ENCODE results near the gene ATP13A3.
"Not testable (repeated sequence)": the region's sequence is repeated elsewhere in the genome, so short reads cannot be mapped to it uniquely, and the experiment has no call there.

Gene ATP13A3

DNA sequence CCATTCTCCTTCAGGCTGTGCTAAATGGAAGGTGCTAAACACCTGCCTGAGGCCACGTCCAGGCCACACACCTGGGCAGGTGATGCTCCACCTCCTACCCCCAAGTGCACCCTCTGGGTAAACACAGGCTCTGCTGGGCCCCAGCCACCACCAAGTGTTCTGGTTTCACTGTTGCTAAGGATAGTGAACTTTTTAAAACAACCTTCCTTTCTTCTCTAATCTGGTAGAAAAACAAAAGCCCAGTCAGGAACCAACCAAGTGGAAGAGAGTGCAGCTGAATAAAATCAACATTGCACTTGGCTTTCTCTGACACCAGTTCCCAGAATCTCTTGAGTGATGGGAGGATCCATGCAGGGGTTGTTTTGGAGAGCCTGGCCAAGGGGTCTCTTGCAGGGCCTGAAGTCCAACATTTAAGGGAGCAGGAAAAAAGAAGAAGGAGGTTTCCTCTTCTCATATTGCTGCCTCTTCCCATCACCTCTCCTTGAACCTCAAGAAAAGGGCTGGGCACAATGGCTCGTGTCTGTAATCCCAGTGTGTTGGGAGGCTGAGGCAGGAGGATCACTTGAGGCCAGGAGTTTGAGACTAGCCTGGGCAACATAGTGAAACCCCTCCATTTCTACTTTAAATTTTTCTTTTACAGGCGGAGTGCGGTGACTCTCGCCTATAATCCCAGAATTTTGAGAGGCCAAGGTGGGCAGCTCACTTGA lies 26.2 kb upstream of the ATP13A3 start:
- Mint-ChIP-seq H3K36me3 (ENCODE audit: insufficient read depth) (no peaks in the 10 kb centered on the region), H3K9me3 (no peaks in the 10 kb centered on the region), H3K27ac (no peak overlapping the region), H3K4me3 (no peak overlapping the region), H3K4me1 (ENCODE audit: low read depth in 2 of 2) (no peaks in the 10 kb centered on the region), H3K27me3 (peaks cover 5 to 23% of the 10 kb centered on the region in 2 donors)
- ATAC-seq (replicated peaks) (no peak), DNase-seq (no peak)

GRCh38 chr3:194508491-194509453 lies 22.0 kb upstream of the ATP13A3 start:
- no peak overlapping the region for H3K27ac Mint-ChIP-seq
- ATAC-seq (replicated peaks) (no peak), DNase-seq (no peak)
- no peaks in the 10 kb centered on the region for H3K4me1 Mint-ChIP-seq (ENCODE audit: low read depth in 2 of 2)
- no peak overlapping the region for H3K4me3 Mint-ChIP-seq
- no peaks in the 10 kb centered on the region for H3K27me3 Mint-ChIP-seq
- no peaks in the 10 kb centered on the region for H3K36me3 Mint-ChIP-seq (ENCODE audit: insufficient read depth)
- no peaks in the 10 kb centered on the region for H3K9me3 Mint-ChIP-seq

DNA sequence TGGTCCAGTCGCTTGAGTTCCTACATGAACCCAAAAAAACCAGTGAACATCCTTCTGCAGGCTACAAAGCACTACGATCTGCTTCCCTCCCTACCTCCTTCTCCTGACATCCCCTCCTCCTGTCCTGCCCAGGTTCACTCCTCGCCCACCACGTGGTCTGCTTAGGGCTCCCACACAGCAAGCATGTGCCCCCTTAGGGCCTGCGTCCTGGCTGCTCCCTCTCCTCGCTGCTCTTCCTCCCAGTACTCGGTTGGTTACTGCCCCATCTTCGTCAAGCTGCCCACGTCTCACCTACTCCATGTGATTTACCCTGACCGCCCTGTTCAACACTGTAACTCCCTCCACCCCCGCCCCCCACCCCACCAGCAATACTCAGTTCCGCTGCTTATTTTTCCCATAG lies 20.8 kb upstream of the ATP13A3 start:
- Mint-ChIP-seq H3K27ac (no peak overlapping the region), H3K36me3 (ENCODE audit: insufficient read depth) (no peaks in the 10 kb centered on the region), H3K4me3 (no peak overlapping the region), H3K4me1 (ENCODE audit: low read depth in 2 of 2) (no peaks in the 10 kb centered on the region), H3K27me3 (no peaks in the 10 kb centered on the region), H3K9me3 (no peaks in the 10 kb centered on the region)
- no peak for ATAC-seq (replicated peaks)
- no peak for DNase-seq

DNA sequence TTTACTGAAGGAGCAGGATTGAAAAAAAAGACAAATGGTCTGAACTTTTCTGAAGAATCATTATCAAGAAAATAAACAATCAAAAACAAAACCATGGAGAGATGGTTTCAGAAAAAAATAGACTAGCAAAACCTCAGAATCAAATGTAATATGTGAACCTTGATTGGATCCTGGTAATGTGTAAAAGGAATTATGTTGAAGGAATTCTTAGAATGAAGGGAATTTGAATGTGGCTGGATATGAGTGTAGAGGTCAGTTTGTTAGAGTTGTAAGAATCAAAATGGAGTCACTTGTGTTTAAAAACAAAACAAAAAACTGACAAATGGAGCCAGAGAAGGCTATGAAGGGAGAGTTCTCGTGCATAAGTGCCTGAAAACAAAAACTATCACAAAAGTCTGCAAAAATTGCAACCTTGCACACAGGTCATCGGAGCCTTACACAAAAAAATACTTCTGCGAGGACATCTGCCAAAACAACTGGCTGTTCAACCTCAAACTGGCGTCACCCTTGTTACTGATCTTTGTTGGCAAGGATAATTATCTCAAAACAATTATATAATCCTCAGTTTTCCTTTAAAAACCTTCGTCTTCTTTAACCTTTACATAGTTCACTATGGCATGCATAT lies 19.1 kb upstream of the ATP13A3 start:
- Mint-ChIP-seq H3K9me3 (no peaks in the 10 kb centered on the region), H3K4me1 (ENCODE audit: low read depth in 2 of 2) (no peaks in the 10 kb centered on the region), H3K36me3 (ENCODE audit: insufficient read depth) (no peaks in the 10 kb centered on the region), H3K27me3 (no peaks in the 10 kb centered on the region), H3K4me3 (no peak overlapping the region), H3K27ac (no peak overlapping the region)
- ATAC-seq (replicated peaks) (no peak), DNase-seq (no peak)

- no peak for DNase-seq
- Mint-ChIP-seq H3K27me3 (no peaks in the 10 kb centered on the region), H3K27ac (no peak overlapping the region), H3K4me3 (no peak overlapping the region), H3K4me1 (ENCODE audit: low read depth in 2 of 2) (no peaks in the 10 kb centered on the region), H3K9me3 (no peaks in the 10 kb centered on the region), H3K36me3 (ENCODE audit: insufficient read depth) (no peaks in the 10 kb centered on the region)
- ATAC-seq (replicated peaks) = no peak
These were observed 18.1 kb upstream of the ATP13A3 start for GRCh38 chr3:194504861-194505260.

DNA sequence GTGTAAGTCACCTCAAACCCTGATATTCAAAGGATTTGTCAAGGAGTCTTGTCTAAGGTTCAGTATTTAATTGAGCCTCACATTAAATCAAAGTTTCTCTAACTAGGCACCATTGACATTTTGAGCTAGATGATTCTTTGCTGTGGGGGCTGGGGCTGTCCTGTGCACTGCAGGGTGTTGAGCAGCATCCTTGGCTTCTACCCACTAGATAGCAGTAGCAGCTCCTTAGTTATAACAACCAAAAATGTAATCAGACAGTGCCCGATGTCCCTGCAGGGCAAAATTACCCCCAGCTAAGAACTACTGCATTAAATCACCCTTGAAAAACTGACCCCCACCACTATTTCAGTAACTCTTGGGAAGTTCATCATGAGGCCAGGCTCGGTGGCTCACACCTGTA lies 17.3 kb upstream of the ATP13A3 start:
- Mint-ChIP-seq H3K4me1 (ENCODE audit: low read depth in 2 of 2) (no peaks in the 10 kb centered on the region), H3K36me3 (ENCODE audit: insufficient read depth) (no peaks in the 10 kb centered on the region), H3K9me3 (no peaks in the 10 kb centered on the region), H3K4me3 (no peak overlapping the region), H3K27ac (no peak overlapping the region), H3K27me3 (no peaks in the 10 kb centered on the region)
- ATAC-seq (replicated peaks) (no peak), DNase-seq (no peak)

DNA sequence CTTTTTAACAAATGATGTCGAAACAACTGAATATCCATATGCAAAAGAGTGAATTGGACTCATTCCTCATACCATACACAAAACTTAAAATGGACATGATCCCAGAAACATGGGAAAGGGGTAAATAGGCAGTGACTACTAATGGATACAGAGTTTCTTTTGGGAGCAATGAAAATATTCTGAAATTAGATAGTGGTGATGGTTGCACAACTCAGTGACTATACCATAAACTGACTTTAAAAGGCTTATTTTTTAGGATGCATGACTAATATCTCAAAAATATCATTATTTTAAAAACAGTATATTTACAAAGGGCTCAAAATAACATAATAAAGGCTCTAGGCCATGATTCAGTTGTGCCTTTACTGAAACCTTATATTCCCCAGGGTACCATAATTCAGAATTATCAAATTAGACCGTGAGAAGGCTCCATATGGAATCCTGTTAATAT lies 16.3 kb upstream of the ATP13A3 start:
- DNase-seq = no peak
- ATAC-seq (replicated peaks) = no peak
- Mint-ChIP-seq H3K9me3 (no peaks in the 10 kb centered on the region), H3K4me3 (no peak overlapping the region), H3K4me1 (ENCODE audit: low read depth in 2 of 2) (no peaks in the 10 kb centered on the region), H3K27me3 (no peaks in the 10 kb centered on the region), H3K36me3 (ENCODE audit: insufficient read depth) (no peaks in the 10 kb centered on the region), H3K27ac (no peak overlapping the region)

- no peak overlapping the region for H3K27ac Mint-ChIP-seq
- DNase-seq (no peak), ATAC-seq (replicated peaks) (no peak)
- no peaks in the 10 kb centered on the region for H3K27me3 Mint-ChIP-seq
- H3K9me3 Mint-ChIP-seq = no peaks in the 10 kb centered on the region
- H3K4me1 Mint-ChIP-seq (ENCODE audit: low read depth in 2 of 2) = no peaks in the 10 kb centered on the region
- H3K4me3 Mint-ChIP-seq = no peak overlapping the region
- H3K36me3 Mint-ChIP-seq (ENCODE audit: insufficient read depth) = no peaks in the 10 kb centered on the region
These were observed 13.4 kb upstream of the ATP13A3 start for GRCh38 chr3:194500198-194500597.

- H3K9me3 Mint-ChIP-seq; ATAC-seq (replicated peaks): not testable (repeated sequence)
These were observed 12.7 kb upstream of the ATP13A3 start for GRCh38 chr3:194499516-194499915.

GRCh38 chr3:194497799-194498575 lies 11.2 kb upstream of the ATP13A3 start:
- no peak for DNase-seq
- Mint-ChIP-seq H3K4me3 (no peak overlapping the region), H3K4me1 (ENCODE audit: low read depth in 2 of 2) (no peaks in the 10 kb centered on the region), H3K27ac (no peak overlapping the region), H3K9me3 (no peaks in the 10 kb centered on the region), H3K27me3 (no peaks in the 10 kb centered on the region), H3K36me3 (ENCODE audit: insufficient read depth) (no peaks in the 10 kb centered on the region)
- no peak for ATAC-seq (replicated peaks)

More at GRCh38 chr3:194499516-194499915, 12.7 kb upstream of the ATP13A3 start:
- not testable (repeated sequence) for H3K4me1 Mint-ChIP-seq (ENCODE audit: low read depth in 2 of 2); H3K27me3 Mint-ChIP-seq; H3K27ac Mint-ChIP-seq; H3K36me3 Mint-ChIP-seq (ENCODE audit: insufficient read depth); H3K4me3 Mint-ChIP-seq; DNase-seq

GRCh38 chr3:194496217-194496919 lies 9.6 kb upstream of the ATP13A3 start:
- ATAC-seq (replicated peaks) = no peak
- Mint-ChIP-seq H3K4me3 (no peak overlapping the region), H3K27me3 (no peaks in the 10 kb centered on the region), H3K27ac (no peak overlapping the region), H3K9me3 (no peaks in the 10 kb centered on the region), H3K4me1 (ENCODE audit: low read depth in 2 of 2) (no peaks in the 10 kb centered on the region), H3K36me3 (ENCODE audit: insufficient read depth) (no peaks in the 10 kb centered on the region)
- no peak for DNase-seq

DNA sequence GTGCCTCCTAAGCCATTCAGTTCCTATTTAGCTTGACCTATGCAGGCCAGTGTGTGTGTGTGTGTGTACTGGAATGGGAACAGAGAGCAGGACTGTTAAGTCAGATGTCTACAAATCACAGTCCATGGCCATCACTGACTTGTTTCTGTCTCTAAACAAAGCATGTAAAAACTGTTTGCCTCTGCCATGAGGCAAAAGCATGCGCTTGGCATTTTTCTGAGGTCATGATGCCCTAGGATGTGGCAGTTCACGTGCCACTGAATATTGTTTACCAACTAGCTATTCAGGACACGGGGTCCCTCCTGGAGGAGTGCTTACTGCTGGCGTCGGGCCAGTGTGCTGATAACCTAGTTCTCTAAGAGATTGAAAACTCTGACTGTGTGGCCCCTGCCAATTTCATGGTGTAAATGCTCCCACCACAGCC lies 8.2 kb upstream of the ATP13A3 start:
- no peak for DNase-seq
- Mint-ChIP-seq H3K4me1 (ENCODE audit: low read depth in 2 of 2) (no peaks in the 10 kb centered on the region), H3K27ac (no peak overlapping the region)

More for the DNA sequence above, 8.2 kb upstream of the ATP13A3 start:
- H3K9me3 Mint-ChIP-seq = no peaks in the 10 kb centered on the region
- no peaks in the 10 kb centered on the region for H3K36me3 Mint-ChIP-seq (ENCODE audit: insufficient read depth)
- no peak overlapping the region for H3K4me3 Mint-ChIP-seq
- ATAC-seq (replicated peaks) = no peak
- H3K27me3 Mint-ChIP-seq = no peaks in the 10 kb centered on the region
